Activated CD8-positive, alpha-beta T cell treated with anti-CD3 and anti-CD28 coated beads for 36 hours (primary cell): ENCODE results near the gene CALY. TPM values are rescaled to one million over a fixed set of nuclear protein-coding genes. Genes with fewer than 3 reads are reported as not detected.

Experiments used
- ATAC-seq: fragments of 200-7000 bp; cut with Tn5 transposase; one replicate; pipeline ENCODE4 v1.10.0; 2021; ENCODE audit warnings: mild to moderate bottlenecking, moderate library complexity
- CTCF ChIA-PET: fragments of 350-600 bp; sonication (Branson Sonifier 250); formaldehyde crosslinking; loops from one replicate; lab custom pipeline; 2021; ENCODE audit warnings: antibody characterized with exemption; lab: Charles Lee
- POLR2A ChIA-PET: fragments of 350-600 bp; sonication (Branson Sonifier 250); formaldehyde crosslinking; loops from one replicate; lab custom pipeline; 2021; ENCODE audit warnings: antibody characterized with exemption; lab: Charles Lee
- DNase-seq: peaks from one replicate; pipeline ENCODE4 v3.0.0-alpha.2; 2020
- H3K27ac Mint-ChIP-seq: one replicate; pipeline ENCODE4 v1.8.0; 2021; ENCODE audit warnings: mild to moderate bottlenecking, mixed read lengths
- H3K27me3 Mint-ChIP-seq: one replicate; pipeline ENCODE4 v1.8.0; 2021; ENCODE audit warnings: mixed read lengths
- H3K36me3 Mint-ChIP-seq: one replicate; pipeline ENCODE4 v1.8.0; 2021; ENCODE audit warnings: low read depth, mixed read lengths
- H3K4me1 Mint-ChIP-seq: one replicate; pipeline ENCODE4 v1.8.0; 2021; ENCODE audit warnings: low read depth, mixed read lengths
- H3K4me3 Mint-ChIP-seq: one replicate; pipeline ENCODE4 v1.8.0; 2021; ENCODE audit warnings: mild to moderate bottlenecking, moderate library complexity, mixed read lengths
- H3K9me3 Mint-ChIP-seq: one replicate; pipeline ENCODE4 v1.8.0; 2021; ENCODE audit warnings: mixed read lengths
- intact Hi-C: fragments of 100-400 bp; cut with micrococcal nuclease; formaldehyde crosslinking; loops from one replicate; pipeline ENCODE4 v1.10.0; 2022
- total RNA-seq, 2 experiments: library from RNA; stranded (reverse); gene quantifications; one replicate each; pipeline ENCODE4 v1.2.3, GENCODE V29; 2021
- TF ChIP-seq, protein P1 (sequence below): fragments of 200-600 bp; IDR thresholded peaks from one replicate; pipeline ENCODE4 v1.8.0; 2022; ENCODE audit warnings: antibody characterized with exemption, mild to moderate bottlenecking

The CALY gene
- total RNA-seq, 2 experiments from 2014 or later: not detected

- Mint-ChIP-seq H3K4me1 (peaks cover 5% of the 10 kb centered on the region), H3K9me3 (no peaks in the 10 kb centered on the region), H3K4me3 (no peak overlapping the region), H3K36me3 (peaks cover 42% of the 10 kb centered on the region), H3K27ac (no peak overlapping the region), H3K27me3 (no peaks in the 10 kb centered on the region)
- TF ChIP-seq, protein P1, sequence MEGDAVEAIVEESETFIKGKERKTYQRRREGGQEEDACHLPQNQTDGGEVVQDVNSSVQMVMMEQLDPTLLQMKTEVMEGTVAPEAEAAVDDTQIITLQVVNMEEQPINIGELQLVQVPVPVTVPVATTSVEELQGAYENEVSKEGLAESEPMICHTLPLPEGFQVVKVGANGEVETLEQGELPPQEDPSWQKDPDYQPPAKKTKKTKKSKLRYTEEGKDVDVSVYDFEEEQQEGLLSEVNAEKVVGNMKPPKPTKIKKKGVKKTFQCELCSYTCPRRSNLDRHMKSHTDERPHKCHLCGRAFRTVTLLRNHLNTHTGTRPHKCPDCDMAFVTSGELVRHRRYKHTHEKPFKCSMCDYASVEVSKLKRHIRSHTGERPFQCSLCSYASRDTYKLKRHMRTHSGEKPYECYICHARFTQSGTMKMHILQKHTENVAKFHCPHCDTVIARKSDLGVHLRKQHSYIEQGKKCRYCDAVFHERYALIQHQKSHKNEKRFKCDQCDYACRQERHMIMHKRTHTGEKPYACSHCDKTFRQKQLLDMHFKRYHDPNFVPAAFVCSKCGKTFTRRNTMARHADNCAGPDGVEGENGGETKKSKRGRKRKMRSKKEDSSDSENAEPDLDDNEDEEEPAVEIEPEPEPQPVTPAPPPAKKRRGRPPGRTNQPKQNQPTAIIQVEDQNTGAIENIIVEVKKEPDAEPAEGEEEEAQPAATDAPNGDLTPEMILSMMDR: no peak
- ATAC-seq (no peak), DNase-seq (no peak)
- CTCF ChIA-PET: interaction anchor here (2.8 kb wide), 1 partner anchor 14 kb away, joined by 11 read pairs; no protein-coding TSS in a partner anchor
- intact Hi-C loops: no loop called here
- POLR2A ChIA-PET: interaction anchor here (1.3 kb wide), 1 partner anchor 14 kb away, joined by 4 read pairs; no protein-coding TSS in a partner anchor
These were observed 42.9 kb downstream of the CALY start for GRCh38 chr10:133293810-133294119.

- peaks cover 5% of the 10 kb centered on the region for H3K4me1 Mint-ChIP-seq
- no peak overlapping the region for H3K27ac Mint-ChIP-seq
- H3K9me3 Mint-ChIP-seq: no peaks in the 10 kb centered on the region
- DNase-seq (peak; percentile 29), ATAC-seq (peak; percentile 55)
- ChIA-PET POLR2A (interaction anchor here (0.7 to 0.9 kb wide), 2 partner anchors 14 to 16 kb away, joined by 3 to 4 read pairs; no protein-coding TSS in a partner anchor), CTCF (interaction anchor here (2.8 kb wide), 1 partner anchor 14 kb away, joined by 11 read pairs; no protein-coding TSS in a partner anchor)
- peaks cover 44% of the 10 kb centered on the region for H3K36me3 Mint-ChIP-seq
- intact Hi-C loops: no loop called here
- H3K4me3 Mint-ChIP-seq: no peak overlapping the region
- TF ChIP-seq, protein P1: no peak
- no peaks in the 10 kb centered on the region for H3K27me3 Mint-ChIP-seq
These were observed 43.5 kb downstream of the CALY start for GRCh38 chr10:133292919-133293809.

DNA sequence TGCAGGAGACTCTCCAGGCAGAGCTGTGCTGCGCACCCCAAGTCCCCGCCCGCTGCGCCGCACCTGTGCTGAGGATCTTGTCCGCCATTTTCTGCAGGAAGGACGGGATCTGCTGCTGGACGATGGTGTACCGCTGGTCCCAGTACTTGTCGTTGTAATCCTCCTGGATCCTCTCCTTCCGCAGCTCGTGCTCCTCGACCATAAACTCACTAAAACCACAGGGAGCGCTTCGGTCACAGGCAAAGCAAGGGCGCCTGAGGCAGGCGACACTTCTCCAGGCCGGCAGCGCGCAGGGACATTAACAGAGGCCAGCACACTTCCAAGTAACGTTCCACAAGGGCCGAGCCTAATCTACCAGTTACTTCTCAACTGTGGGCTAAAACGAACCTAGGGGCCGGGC, 46.9 kb downstream of the CALY start:
- peaks cover 5% of the 10 kb centered on the region for H3K4me1 Mint-ChIP-seq
- POLR2A ChIA-PET: no interaction called here
- CTCF ChIA-PET: interaction anchor here (1.2 kb wide), 1 partner anchor 149 kb away, joined by 3 read pairs; no protein-coding TSS in a partner anchor
- H3K27ac Mint-ChIP-seq: no peak overlapping the region
- no peak for DNase-seq
- no peak overlapping the region for H3K4me3 Mint-ChIP-seq
- ATAC-seq: no peak
- TF ChIP-seq, protein P1: no peak
- H3K9me3 Mint-ChIP-seq: no peaks in the 10 kb centered on the region
- no peaks in the 10 kb centered on the region for H3K27me3 Mint-ChIP-seq
- intact Hi-C loops: no loop called here
- H3K36me3 Mint-ChIP-seq: peaks cover 43% of the 10 kb centered on the region

GRCh38 chr10:133287832-133288500, 48.7 kb downstream of the CALY start:
- CTCF ChIA-PET: no interaction called here
- Mint-ChIP-seq H3K4me3 (no peak overlapping the region), H3K27me3 (no peaks in the 10 kb centered on the region), H3K36me3 (peaks cover 40% of the 10 kb centered on the region), H3K4me1 (no peaks in the 10 kb centered on the region), H3K27ac (no peak overlapping the region), H3K9me3 (no peaks in the 10 kb centered on the region)
- intact Hi-C loops: no loop called here
- POLR2A ChIA-PET: no interaction called here
- DNase-seq (no peak), ATAC-seq (no peak)
- TF ChIP-seq, protein P1: no peak
